ENCODE results near the gene MRPL50.

MRPL50 gene

GRCh38 chr9:101371813-101372212 lies 26.6 kb downstream of the MRPL50 start:
- no peak overlapping the region for H2AFZ ChIP-seq (ENCODE audit: insufficient read depth, low read length, poor library complexity)
- no peak overlapping the region for H2BK5ac ChIP-seq (ENCODE audit: low read depth, low read length, poor library complexity)
- H4K12ac ChIP-seq (ENCODE audit: low read depth, low read length), result no peak overlapping the region
- H3K4me3 ChIP-seq (ENCODE audit: low read depth, low read length), result no peak overlapping the region
- no peaks in the 10 kb centered on the region for H3K36me3 ChIP-seq (ENCODE audit: control insufficient read depth in 1 of 2, insufficient read depth in 2 of 2, low read length in 2 of 2)
- H4K8ac ChIP-seq (ENCODE audit: low read depth, low read length), result no peak overlapping the region
- H3K18ac ChIP-seq (ENCODE audit: low read length), result no peak overlapping the region
- H2BK12ac ChIP-seq (ENCODE audit: low read length), result no peak overlapping the region
- H4K91ac ChIP-seq (ENCODE audit: low read depth, low read length), result no peak overlapping the region
- no peaks in the 10 kb centered on the region for H3K27me3 ChIP-seq (ENCODE audit: insufficient read depth, low read length)
- no peak overlapping the region for H3K27ac ChIP-seq (ENCODE audit: low read depth, low read length)
- no peak overlapping the region for H3K4ac ChIP-seq (ENCODE audit: low read depth, low read length)
- no peaks in the 10 kb centered on the region for H3K79me2 ChIP-seq (ENCODE audit: control insufficient read depth, insufficient read depth, low read length, poor library complexity)
- no peak overlapping the region for H2BK120ac ChIP-seq (ENCODE audit: insufficient read depth, low read length, poor library complexity)
- H3K23ac ChIP-seq (ENCODE audit: low read length), result no peak overlapping the region
- no CpG with 5 or more reads among the region's 3 CpGs for WGBS (ENCODE audit: extremely low coverage, insufficient coverage, insufficient read length)
- H3K79me1 ChIP-seq (ENCODE audit: low read length), result no peaks in the 10 kb centered on the region
- no peak overlapping the region for H3K4me2 ChIP-seq (ENCODE audit: low read length)
- no peaks in the 10 kb centered on the region for H3K4me1 ChIP-seq (ENCODE audit: control insufficient read depth in 1 of 2, insufficient read depth in 2 of 2, low read length in 2 of 2)
- no peak for DNase-seq
- H3K9ac ChIP-seq (ENCODE audit: low read length), result no peak overlapping the region
- no peaks in the 10 kb centered on the region for H3K9me3 ChIP-seq (ENCODE audit: insufficient read depth, low read depth, low read length)
- no peak overlapping the region for H3K14ac ChIP-seq (ENCODE audit: low read length)
- no peak overlapping the region for H2AK5ac ChIP-seq (ENCODE audit: low read length)

GRCh38 chr9:101369884-101370531 lies 28.4 kb downstream of the MRPL50 start:
- H4K8ac ChIP-seq (ENCODE audit: low read depth, low read length), result no peak overlapping the region
- no peak overlapping the region for H4K91ac ChIP-seq (ENCODE audit: low read depth, low read length)
- H3K14ac ChIP-seq (ENCODE audit: low read length), result no peak overlapping the region
- no peaks in the 10 kb centered on the region for H3K4me1 ChIP-seq (ENCODE audit: control insufficient read depth in 1 of 2, insufficient read depth in 2 of 2, low read length in 2 of 2)
- H2BK120ac ChIP-seq (ENCODE audit: insufficient read depth, low read length, poor library complexity), result no peak overlapping the region
- H3K36me3 ChIP-seq (ENCODE audit: control insufficient read depth in 1 of 2, insufficient read depth in 2 of 2, low read length in 2 of 2), result no peaks in the 10 kb centered on the region
- H3K79me2 ChIP-seq (ENCODE audit: control insufficient read depth, insufficient read depth, low read length, poor library complexity), result no peaks in the 10 kb centered on the region
- WGBS (ENCODE audit: extremely low coverage, insufficient coverage, insufficient read length), result no CpG with 5 or more reads among the region's 2 CpGs
- H3K27ac ChIP-seq (ENCODE audit: low read depth, low read length), result no peak overlapping the region
- H2BK5ac ChIP-seq (ENCODE audit: low read depth, low read length, poor library complexity), result no peak overlapping the region
- H3K9me3 ChIP-seq (ENCODE audit: insufficient read depth, low read depth, low read length), result no peaks in the 10 kb centered on the region
- no peak overlapping the region for H4K12ac ChIP-seq (ENCODE audit: low read depth, low read length)
- H3K23ac ChIP-seq (ENCODE audit: low read length), result no peak overlapping the region
- no peak overlapping the region for H2AFZ ChIP-seq (ENCODE audit: insufficient read depth, low read length, poor library complexity)
- DNase-seq, result peak in 1 of 2 donors; percentile 34
- no peak overlapping the region for H2AK5ac ChIP-seq (ENCODE audit: low read length)
- H3K4me2 ChIP-seq (ENCODE audit: low read length), result no peak overlapping the region
- no peak overlapping the region for H2BK12ac ChIP-seq (ENCODE audit: low read length)
- no peak overlapping the region for H3K4ac ChIP-seq (ENCODE audit: low read depth, low read length)
- H3K9ac ChIP-seq (ENCODE audit: low read length), result no peak overlapping the region
- H3K27me3 ChIP-seq (ENCODE audit: insufficient read depth, low read length), result no peaks in the 10 kb centered on the region
- no peaks in the 10 kb centered on the region for H3K79me1 ChIP-seq (ENCODE audit: low read length)
- no peak overlapping the region for H3K4me3 ChIP-seq (ENCODE audit: low read depth, low read length)
- H3K18ac ChIP-seq (ENCODE audit: low read length), result no peak overlapping the region

- no peak overlapping the region for H4K12ac ChIP-seq (ENCODE audit: low read depth, low read length)
- H3K4ac ChIP-seq (ENCODE audit: low read depth, low read length), result no peak overlapping the region
- no peak overlapping the region for H3K23ac ChIP-seq (ENCODE audit: low read length)
- no peak overlapping the region for H2AK5ac ChIP-seq (ENCODE audit: low read length)
- no peak overlapping the region for H3K4me3 ChIP-seq (ENCODE audit: low read depth, low read length)
- no peak overlapping the region for H2BK12ac ChIP-seq (ENCODE audit: low read length)
- no peaks in the 10 kb centered on the region for H3K79me1 ChIP-seq (ENCODE audit: low read length)
- no peak overlapping the region for H2BK5ac ChIP-seq (ENCODE audit: low read depth, low read length, poor library complexity)
- no peaks in the 10 kb centered on the region for H3K9me3 ChIP-seq (ENCODE audit: insufficient read depth, low read depth, low read length)
- H4K91ac ChIP-seq (ENCODE audit: low read depth, low read length), result no peak overlapping the region
- H4K8ac ChIP-seq (ENCODE audit: low read depth, low read length), result no peak overlapping the region
- H3K18ac ChIP-seq (ENCODE audit: low read length), result no peak overlapping the region
- no CpG with 5 or more reads among the region's 2 CpGs for WGBS (ENCODE audit: extremely low coverage, insufficient coverage, insufficient read length)
- H3K27me3 ChIP-seq (ENCODE audit: insufficient read depth, low read length), result no peaks in the 10 kb centered on the region
- no peaks in the 10 kb centered on the region for H3K4me1 ChIP-seq (ENCODE audit: control insufficient read depth in 1 of 2, insufficient read depth in 2 of 2, low read length in 2 of 2)
- no peak overlapping the region for H3K4me2 ChIP-seq (ENCODE audit: low read length)
- no peak overlapping the region for H3K9ac ChIP-seq (ENCODE audit: low read length)
- H3K14ac ChIP-seq (ENCODE audit: low read length), result no peak overlapping the region
- no peak overlapping the region for H2AFZ ChIP-seq (ENCODE audit: insufficient read depth, low read length, poor library complexity)
- H3K79me2 ChIP-seq (ENCODE audit: control insufficient read depth, insufficient read depth, low read length, poor library complexity), result no peaks in the 10 kb centered on the region
- H3K36me3 ChIP-seq (ENCODE audit: control insufficient read depth in 1 of 2, insufficient read depth in 2 of 2, low read length in 2 of 2), result no peaks in the 10 kb centered on the region
- no peak overlapping the region for H2BK120ac ChIP-seq (ENCODE audit: insufficient read depth, low read length, poor library complexity)
- H3K27ac ChIP-seq (ENCODE audit: low read depth, low read length), result no peak overlapping the region
- DNase-seq, result peak in 1 of 2 donors; percentile 21
Observed at GRCh38 chr9:101369286-101369685, 29.1 kb downstream of the MRPL50 start.

GRCh38 chr9:101367323-101367722 lies 31.1 kb downstream of the MRPL50 start:
- no peak for DNase-seq
- H3K4me2 ChIP-seq (ENCODE audit: low read length), result no peak overlapping the region
- no peak overlapping the region for H2AK5ac ChIP-seq (ENCODE audit: low read length)
- H3K4me3 ChIP-seq (ENCODE audit: low read depth, low read length), result no peak overlapping the region
- H3K23ac ChIP-seq (ENCODE audit: low read length), result no peak overlapping the region
- no CpG with 5 or more reads among the region's 3 CpGs for WGBS (ENCODE audit: extremely low coverage, insufficient coverage, insufficient read length)
- H4K91ac ChIP-seq (ENCODE audit: low read depth, low read length), result no peak overlapping the region
- no peaks in the 10 kb centered on the region for H3K27me3 ChIP-seq (ENCODE audit: insufficient read depth, low read length)
- H3K4me1 ChIP-seq (ENCODE audit: control insufficient read depth in 1 of 2, insufficient read depth in 2 of 2, low read length in 2 of 2), result no peaks in the 10 kb centered on the region
- H2AFZ ChIP-seq (ENCODE audit: insufficient read depth, low read length, poor library complexity), result no peak overlapping the region
- H3K9ac ChIP-seq (ENCODE audit: low read length), result no peak overlapping the region
- no peaks in the 10 kb centered on the region for H3K79me2 ChIP-seq (ENCODE audit: control insufficient read depth, insufficient read depth, low read length, poor library complexity)
- no peak overlapping the region for H2BK5ac ChIP-seq (ENCODE audit: low read depth, low read length, poor library complexity)
- no peak overlapping the region for H3K4ac ChIP-seq (ENCODE audit: low read depth, low read length)
- H3K9me3 ChIP-seq (ENCODE audit: insufficient read depth, low read depth, low read length), result no peaks in the 10 kb centered on the region
- H2BK12ac ChIP-seq (ENCODE audit: low read length), result no peak overlapping the region
- H3K14ac ChIP-seq (ENCODE audit: low read length), result no peak overlapping the region
- no peaks in the 10 kb centered on the region for H3K36me3 ChIP-seq (ENCODE audit: control insufficient read depth in 1 of 2, insufficient read depth in 2 of 2, low read length in 2 of 2)
- H4K12ac ChIP-seq (ENCODE audit: low read depth, low read length), result no peak overlapping the region
- no peak overlapping the region for H3K27ac ChIP-seq (ENCODE audit: low read depth, low read length)
- H3K79me1 ChIP-seq (ENCODE audit: low read length), result no peaks in the 10 kb centered on the region
- H3K18ac ChIP-seq (ENCODE audit: low read length), result no peak overlapping the region
- no peak overlapping the region for H4K8ac ChIP-seq (ENCODE audit: low read depth, low read length)
- H2BK120ac ChIP-seq (ENCODE audit: insufficient read depth, low read length, poor library complexity), result no peak overlapping the region

Measured in trophoblast cell (in vitro differentiated cells and primary cell).